Measurements from ENCODE around the gene USP38. TPM values are rescaled to one million over a fixed set of nuclear protein-coding genes. Genes with fewer than 3 reads are reported as not detected.
A peak's percentile ranks its signal among the peaks of the same experiment; 100 is the strongest.
"Not testable (repeated sequence)": the region's sequence is repeated elsewhere in the genome, so short reads cannot be mapped to it uniquely, and the experiment has no call there.

Gene USP38
- total RNA-seq, 6 donors from 2014 or later: 14.7 to 41.7 (median 23.4) TPM

DNA sequence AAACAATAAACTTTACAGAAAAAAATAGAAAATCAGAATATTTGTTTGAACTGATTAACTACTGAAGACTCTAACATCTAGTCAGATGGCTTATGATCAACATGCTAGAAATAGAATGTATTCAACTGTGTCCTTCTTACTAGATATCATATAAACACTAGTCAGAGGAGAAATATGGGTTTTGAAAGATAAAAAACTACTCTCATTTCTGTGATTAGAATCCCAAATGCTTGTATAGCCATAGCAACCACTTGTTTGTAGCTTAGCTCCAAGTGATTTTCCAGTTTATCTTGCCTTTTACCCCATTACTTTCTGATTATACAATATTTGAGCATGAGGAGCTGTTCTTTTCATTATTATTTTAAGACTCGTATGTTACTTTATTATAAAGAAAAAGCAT, 31.2 kb downstream of the USP38 start:
- Histone ChIP-seq H3K27me3 (no peaks in the 10 kb centered on the region), H3K9me3 (no peaks in the 10 kb centered on the region), H3K36me3 (peaks cover 4 to 52% (median 23%) of the 10 kb centered on the region in 4 donors), H3K27ac (no peak overlapping the region), H3K4me3 (no peak overlapping the region), H3K4me1 (peaks cover 0 to 3% (median 0%) of the 10 kb centered on the region in 4 donors)
- no peak for TF ChIP-seq POLR2AphosphoS5 (IDR thresholded peaks at IDR 0.05)
- no peak for TF ChIP-seq EP300 (IDR thresholded peaks at IDR 0.05)
- no peak for TF ChIP-seq POLR2A (IDR thresholded peaks at IDR 0.05)
- no peak for DNase-seq
- ATAC-seq (ENCODE audit: low FRiP score in 2 of 2): no peak
- 78 to 90% methylated on average over 1 of the region's 1 CpG for WGBS, 2 donors

DNA sequence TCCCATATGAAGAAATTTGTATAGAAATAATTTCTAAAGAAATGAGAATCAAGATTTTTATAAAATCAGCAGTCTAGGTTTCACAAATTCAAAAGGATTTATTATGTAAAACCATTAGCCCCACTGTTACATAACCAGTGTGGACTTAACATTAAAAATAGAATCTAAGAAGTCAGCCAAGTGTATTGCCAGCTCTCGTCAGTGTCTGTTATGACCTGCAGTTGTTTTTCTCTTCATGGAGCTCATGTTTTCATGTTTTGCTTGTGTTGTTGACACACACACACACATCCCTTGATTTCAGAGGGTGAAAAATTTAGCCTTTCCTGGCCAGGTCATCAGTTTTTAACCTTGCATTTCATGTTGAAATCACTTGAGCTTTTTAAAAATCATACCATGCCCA, 39.5 kb downstream of the USP38 start:
- DNase-seq (no peak), ATAC-seq (ENCODE audit: low FRiP score in 2 of 2) (no peak)
- H3K4me3 ChIP-seq: no peak overlapping the region
- H3K9me3 ChIP-seq: no peaks in the 10 kb centered on the region
- no peaks in the 10 kb centered on the region for H3K27me3 ChIP-seq
- TF ChIP-seq POLR2AphosphoS5 (IDR thresholded peaks at IDR 0.05) (no peak), POLR2A (IDR thresholded peaks at IDR 0.05) (no peak), EP300 (IDR thresholded peaks at IDR 0.05) (no peak)
- TF ChIP-seq, protein P1, sequence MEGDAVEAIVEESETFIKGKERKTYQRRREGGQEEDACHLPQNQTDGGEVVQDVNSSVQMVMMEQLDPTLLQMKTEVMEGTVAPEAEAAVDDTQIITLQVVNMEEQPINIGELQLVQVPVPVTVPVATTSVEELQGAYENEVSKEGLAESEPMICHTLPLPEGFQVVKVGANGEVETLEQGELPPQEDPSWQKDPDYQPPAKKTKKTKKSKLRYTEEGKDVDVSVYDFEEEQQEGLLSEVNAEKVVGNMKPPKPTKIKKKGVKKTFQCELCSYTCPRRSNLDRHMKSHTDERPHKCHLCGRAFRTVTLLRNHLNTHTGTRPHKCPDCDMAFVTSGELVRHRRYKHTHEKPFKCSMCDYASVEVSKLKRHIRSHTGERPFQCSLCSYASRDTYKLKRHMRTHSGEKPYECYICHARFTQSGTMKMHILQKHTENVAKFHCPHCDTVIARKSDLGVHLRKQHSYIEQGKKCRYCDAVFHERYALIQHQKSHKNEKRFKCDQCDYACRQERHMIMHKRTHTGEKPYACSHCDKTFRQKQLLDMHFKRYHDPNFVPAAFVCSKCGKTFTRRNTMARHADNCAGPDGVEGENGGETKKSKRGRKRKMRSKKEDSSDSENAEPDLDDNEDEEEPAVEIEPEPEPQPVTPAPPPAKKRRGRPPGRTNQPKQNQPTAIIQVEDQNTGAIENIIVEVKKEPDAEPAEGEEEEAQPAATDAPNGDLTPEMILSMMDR (IDR thresholded peaks at IDR 0.05): no peak
- WGBS, 2 donors: 44 to 67% methylated on average over 1 of the region's 1 CpG
- H3K4me1 ChIP-seq: peaks cover 0 to 5% (median 0%) of the 10 kb centered on the region in 4 donors
- no peak overlapping the region for H3K27ac ChIP-seq
- peaks cover 0 to 12% (median 4%) of the 10 kb centered on the region in 4 donors for H3K36me3 ChIP-seq

DNA sequence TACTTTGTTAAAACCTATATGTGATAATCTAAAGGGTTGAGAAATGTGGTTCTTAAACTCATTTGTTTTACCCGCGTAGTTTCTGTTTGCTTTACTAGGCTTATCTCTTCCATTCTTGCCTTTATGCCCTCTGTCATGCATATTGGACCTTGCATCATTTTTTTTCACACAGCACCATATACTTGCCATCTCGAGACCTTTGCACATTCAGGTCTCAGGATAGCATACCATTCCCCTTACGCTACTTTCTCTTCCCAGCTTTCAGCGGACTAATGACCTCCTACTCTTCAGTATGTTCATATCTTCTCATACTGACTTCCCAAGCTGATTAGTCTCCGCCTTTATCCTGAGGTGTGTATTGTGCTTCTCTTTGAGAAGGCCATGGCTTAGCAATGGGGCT, 40.5 kb downstream of the USP38 start:
- peaks cover 0 to 12% (median 4%) of the 10 kb centered on the region in 4 donors for H3K36me3 ChIP-seq
- H3K9me3 ChIP-seq: no peaks in the 10 kb centered on the region
- no peaks in the 10 kb centered on the region for H3K27me3 ChIP-seq
- H3K4me3 ChIP-seq: no peak overlapping the region
- WGBS, 2 donors: 78 to 79% methylated on average over 6 of the region's 6 CpGs
- DNase-seq (no peak), ATAC-seq (ENCODE audit: low FRiP score in 2 of 2) (no peak)
- peaks cover 0 to 5% (median 0%) of the 10 kb centered on the region in 4 donors for H3K4me1 ChIP-seq
- H3K27ac ChIP-seq: no peak overlapping the region
- TF ChIP-seq EP300 (IDR thresholded peaks at IDR 0.05): no peak
- no peak for TF ChIP-seq POLR2A (IDR thresholded peaks at IDR 0.05)
- TF ChIP-seq POLR2AphosphoS5 (IDR thresholded peaks at IDR 0.05): no peak

DNA sequence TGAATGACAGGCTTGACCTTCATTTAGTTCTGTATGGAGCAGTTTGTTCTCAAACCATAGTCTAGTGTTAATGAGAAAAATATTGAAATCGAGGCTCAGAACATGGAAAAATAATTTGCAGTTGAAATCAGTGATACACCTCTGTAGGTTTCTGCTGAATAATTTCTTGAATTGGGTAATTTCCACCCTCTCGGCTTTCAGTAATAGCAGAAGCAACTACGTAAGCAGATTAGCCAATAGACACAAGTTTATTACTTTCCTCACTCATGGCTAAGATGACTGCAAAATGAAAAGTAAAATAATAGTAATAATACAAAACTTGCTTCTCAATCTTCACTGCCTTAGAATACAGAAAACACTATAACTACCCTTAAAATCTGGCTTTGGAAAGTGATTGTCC, 46.0 kb downstream of the USP38 start:
- Histone ChIP-seq H3K4me1 (no peaks in the 10 kb centered on the region), H3K9me3 (no peaks in the 10 kb centered on the region), H3K27ac (peak overlapping the region in 1 of 4 donors; percentile 10), H3K36me3 (no peaks in the 10 kb centered on the region), H3K4me3 (no peak overlapping the region), H3K27me3 (no peaks in the 10 kb centered on the region)
- TF ChIP-seq EP300 (IDR thresholded peaks at IDR 0.05): no peak
- TF ChIP-seq POLR2AphosphoS5 (IDR thresholded peaks at IDR 0.05): no peak
- no peak for TF ChIP-seq POLR2A (IDR thresholded peaks at IDR 0.05)
- TF ChIP-seq, protein P1 (IDR thresholded peaks at IDR 0.05): no peak
- DNase-seq (no peak), ATAC-seq (ENCODE audit: low FRiP score in 2 of 2) (no peak)
- 58 to 69% methylated on average over 3 of the region's 3 CpGs for WGBS, 2 donors

DNA sequence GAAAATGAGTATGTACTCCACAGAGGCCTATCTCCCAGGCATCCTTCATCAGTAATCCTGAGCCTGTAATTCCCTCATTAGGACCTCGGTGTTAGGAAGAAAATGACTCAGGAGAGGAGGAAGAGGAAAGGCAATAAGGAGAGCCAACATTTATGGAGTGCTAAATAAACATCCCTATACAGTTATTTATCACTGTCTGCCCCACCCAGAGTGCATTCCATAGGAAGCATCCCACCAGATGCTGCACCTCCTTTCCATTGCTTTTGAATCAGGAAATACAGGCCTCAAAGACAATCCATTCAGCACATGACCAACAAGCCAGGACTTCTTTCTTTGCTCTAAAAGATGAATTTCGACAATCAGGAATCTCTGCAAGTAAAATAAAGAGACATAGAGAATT, 47.6 kb downstream of the USP38 start:
- no peaks in the 10 kb centered on the region for H3K36me3 ChIP-seq
- H3K27me3 ChIP-seq: no peaks in the 10 kb centered on the region
- H3K4me3 ChIP-seq: no peak overlapping the region
- TF ChIP-seq EP300 (IDR thresholded peaks at IDR 0.05): no peak
- TF ChIP-seq POLR2AphosphoS5 (IDR thresholded peaks at IDR 0.05): no peak
- TF ChIP-seq POLR2A (IDR thresholded peaks at IDR 0.05): no peak
- TF ChIP-seq, protein P1 (IDR thresholded peaks at IDR 0.05): no peak
- H3K4me1 ChIP-seq: no peaks in the 10 kb centered on the region
- H3K9me3 ChIP-seq: no peaks in the 10 kb centered on the region
- 56 to 72% methylated on average over 2 of the region's 2 CpGs for WGBS, 2 donors
- ATAC-seq (ENCODE audit: low FRiP score in 2 of 2) (no peak), DNase-seq (no peak)
- H3K27ac ChIP-seq: no peak overlapping the region

DNA sequence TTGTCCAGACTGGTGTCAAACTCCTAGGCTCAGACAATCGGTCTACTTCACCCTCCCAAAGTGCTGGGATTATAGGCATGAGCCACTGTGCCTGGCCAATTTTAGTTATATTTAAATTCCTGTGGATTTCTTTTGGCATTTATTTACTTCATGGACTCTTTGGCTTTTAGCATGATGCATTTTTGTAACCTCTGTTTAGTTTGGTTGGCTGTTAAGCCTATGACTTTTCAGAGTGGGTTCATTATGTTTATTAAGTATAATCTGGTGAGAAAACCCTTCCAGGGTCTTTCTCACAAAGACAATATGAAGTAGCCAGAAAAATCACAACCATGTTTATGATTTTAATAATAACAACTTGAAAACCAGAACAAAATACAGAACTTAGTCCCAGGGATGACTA, 49.4 kb downstream of the USP38 start:
- H3K36me3 ChIP-seq: no peaks in the 10 kb centered on the region
- ATAC-seq (ENCODE audit: low FRiP score in 2 of 2): no peak
- H3K4me1 ChIP-seq: no peaks in the 10 kb centered on the region
- no peaks in the 10 kb centered on the region for H3K27me3 ChIP-seq
- DNase-seq: no peak
- H3K9me3 ChIP-seq: no peaks in the 10 kb centered on the region
- no peak overlapping the region for H3K4me3 ChIP-seq
- WGBS, 2 donors: 84 to 86% methylated on average over 1 of the region's 1 CpG
- TF ChIP-seq POLR2A (IDR thresholded peaks at IDR 0.05) (no peak), EP300 (IDR thresholded peaks at IDR 0.05) (no peak), POLR2AphosphoS5 (IDR thresholded peaks at IDR 0.05) (no peak)
- TF ChIP-seq, protein P1 (IDR thresholded peaks at IDR 0.05): no peak
- H3K27ac ChIP-seq: no peak overlapping the region

DNA sequence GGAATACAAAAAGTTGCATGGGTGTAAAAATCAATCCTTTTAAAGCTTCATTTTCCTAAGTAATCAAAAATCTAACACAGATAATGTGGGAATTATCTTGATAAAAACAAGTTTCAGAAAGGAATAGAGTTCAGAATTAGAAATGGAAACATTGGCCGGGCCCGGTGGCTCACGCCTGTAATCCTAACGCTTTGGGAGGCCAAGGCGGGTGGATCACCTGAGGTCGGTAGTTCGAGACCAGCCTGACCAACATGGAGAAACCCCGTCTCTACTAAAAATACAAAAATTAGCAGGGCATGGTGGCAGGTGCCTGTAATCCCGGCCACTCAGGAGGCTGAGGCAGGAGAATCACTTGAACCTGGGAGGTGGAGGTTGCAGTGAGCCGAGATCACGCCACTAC, 52.5 kb downstream of the USP38 start:
- H3K9me3 ChIP-seq; H3K27me3 ChIP-seq; H3K27ac ChIP-seq; H3K4me1 ChIP-seq; H3K4me3 ChIP-seq; ATAC-seq (ENCODE audit: low FRiP score in 2 of 2); DNase-seq; H3K36me3 ChIP-seq: not testable (repeated sequence)
- 95% methylated on average over 11 of the region's 11 CpGs for WGBS, 2 donors
